HG03097 (cell line): ENCODE results near the gene CTAGE15.
"Not testable (repeated sequence)": the region's sequence is repeated elsewhere in the genome, so short reads cannot be mapped to it uniquely, and the experiment has no call there.

Experiments
- ATAC-seq: cut with Tn5 transposase; IDR thresholded peaks from one replicate; pipeline ENCODE4 v1.9.1; 2021; ENCODE audit not compliant: unreplicated experiment, low FRiP score

Gene CTAGE15, protein sequence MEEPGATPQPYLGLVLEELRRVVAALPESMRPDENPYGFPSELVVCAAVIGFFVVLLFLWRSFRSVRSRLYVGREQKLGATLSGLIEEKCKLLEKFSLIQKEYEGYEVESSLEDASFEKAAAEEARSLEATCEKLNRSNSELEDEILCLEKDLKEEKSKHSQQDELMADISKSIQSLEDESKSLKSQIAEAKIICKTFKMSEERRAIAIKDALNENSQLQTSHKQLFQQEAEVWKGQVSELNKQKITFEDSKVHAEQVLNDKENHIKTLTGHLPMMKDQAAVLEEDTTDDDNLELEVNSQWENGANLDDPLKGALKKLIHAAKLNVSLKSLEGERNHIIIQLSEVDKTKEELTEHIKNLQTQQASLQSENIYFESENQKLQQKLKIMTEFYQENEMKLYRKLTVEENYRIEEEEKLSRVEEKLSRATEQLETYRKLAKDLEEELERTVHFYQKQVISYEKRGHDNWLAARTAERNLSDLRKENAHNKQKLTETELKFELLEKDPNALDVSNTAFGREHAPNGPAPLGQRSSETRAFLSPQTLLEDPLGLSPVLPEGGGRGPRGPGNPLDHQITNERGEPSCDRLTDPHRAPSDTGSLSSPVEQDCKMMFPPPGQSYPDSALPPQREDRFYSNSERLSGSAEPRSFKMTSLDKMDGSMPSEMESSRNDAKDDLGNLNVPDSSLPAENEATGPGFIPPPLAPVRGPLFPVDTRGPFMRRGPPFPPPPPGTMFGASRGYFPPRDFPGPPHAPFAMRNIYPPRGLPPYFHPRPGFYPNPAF

DNA sequence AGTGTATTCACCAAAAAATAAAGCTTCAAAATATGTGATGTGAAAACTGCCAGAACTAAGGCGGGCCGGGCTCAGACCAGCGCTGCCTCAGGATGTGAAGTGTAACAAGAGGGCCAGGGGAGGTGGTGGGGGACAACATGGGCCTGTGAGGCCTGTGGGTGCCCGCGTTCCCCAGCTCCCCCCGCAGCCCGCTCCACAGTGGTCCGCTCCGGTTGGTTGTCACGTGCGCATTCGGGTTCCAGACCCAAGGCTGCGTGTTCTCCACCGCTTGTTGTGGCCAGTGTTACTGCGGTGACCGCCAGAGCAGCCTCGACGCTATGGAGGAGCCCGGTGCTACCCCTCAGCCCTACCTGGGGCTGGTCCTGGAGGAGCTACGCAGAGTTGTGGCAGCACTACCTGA is at the start of gene CTAGE15:
Gene CTAGE15, plus strand, starts transcription at position 301 of the 400 bp plus-strand sequence. Its CDS starts 17 bp downstream, at position 318.
- not testable (repeated sequence) for ATAC-seq

DNA sequence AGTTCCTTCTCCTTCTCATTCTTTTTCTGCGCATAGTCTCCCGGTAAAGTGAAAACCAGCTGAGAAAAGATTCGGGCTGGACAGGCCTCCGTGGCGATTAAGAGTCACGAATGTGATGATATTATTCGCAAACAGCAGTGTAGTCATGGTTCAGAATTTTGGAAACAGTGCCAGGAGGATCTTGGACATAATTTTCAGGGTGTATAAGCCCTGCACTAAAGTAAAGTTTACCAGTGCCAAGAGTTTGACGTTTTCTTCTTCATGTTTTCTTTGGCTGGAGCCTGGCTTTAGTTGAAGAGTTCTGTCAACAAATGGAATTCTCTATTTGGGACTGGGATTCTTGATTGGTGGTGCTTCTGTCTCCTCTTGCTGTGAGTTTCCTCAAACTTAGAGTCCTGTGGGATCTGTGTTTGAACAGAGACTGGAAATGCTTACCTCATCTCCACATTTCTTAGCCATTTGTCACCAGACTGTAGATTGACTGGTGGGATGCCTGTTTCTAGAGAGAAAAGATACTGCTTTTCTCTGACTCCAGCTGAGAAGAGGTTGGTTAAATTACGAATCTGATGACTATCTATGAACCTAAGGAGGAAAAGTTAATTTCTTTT is 49.2 kb upstream of the CTAGE15 start:
- ATAC-seq: not testable (repeated sequence)

DNA sequence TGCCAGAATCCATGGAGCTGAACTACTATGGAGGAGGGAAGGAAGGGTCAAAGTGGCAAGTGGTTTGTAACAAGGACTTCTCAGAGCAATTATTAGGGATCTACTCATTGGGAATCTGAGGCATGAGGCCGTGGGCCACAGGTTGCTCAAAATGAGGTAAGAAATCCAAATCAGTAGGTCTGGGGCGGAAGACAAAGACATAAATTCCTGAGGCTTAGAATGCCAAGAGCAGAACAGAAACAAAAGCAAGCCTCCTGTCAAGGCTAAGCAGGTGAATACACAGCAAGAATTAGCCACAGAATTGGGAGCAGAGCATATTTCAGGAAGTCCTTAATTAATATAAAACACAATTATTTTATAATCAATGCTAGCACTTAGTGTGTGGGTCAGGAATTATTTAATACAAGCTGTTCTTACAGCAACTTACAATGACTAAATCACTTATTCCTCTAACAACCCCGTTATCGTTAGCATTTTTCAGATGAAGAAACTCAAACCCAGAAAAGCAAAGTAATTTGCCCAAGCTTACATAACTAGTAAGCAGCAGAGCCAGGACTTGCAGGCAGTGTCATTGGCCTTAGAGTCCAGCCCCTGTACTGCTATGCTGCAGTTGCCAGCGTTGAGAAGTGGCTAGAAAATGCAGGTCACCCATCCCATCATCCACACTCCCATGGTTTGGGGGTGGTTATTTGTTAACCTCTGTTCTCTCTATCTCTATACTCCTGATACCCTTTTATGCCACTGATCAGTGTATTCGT is 40.3 kb upstream of the CTAGE15 start:
- not testable (repeated sequence) for ATAC-seq

DNA sequence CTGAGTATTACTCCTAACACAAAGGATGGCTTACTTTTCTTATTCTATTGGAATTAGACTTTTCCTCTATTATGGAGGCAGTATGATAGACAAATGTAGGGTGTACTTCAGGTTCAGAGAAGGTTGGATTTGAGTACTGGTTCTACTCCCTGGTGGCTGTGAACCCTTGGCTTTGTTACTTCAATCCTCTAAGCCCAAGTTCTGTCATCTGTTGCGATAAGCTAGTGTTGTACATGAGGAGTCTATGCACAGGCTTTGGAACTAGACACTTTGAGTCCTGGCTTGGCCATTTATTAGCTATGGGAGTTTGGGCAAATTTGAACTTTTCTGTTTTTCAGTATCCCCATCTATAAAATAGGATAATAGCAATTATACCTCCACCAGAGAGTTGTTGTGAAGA is 39.7 kb upstream of the CTAGE15 start:
- ATAC-seq: not testable (repeated sequence)

DNA sequence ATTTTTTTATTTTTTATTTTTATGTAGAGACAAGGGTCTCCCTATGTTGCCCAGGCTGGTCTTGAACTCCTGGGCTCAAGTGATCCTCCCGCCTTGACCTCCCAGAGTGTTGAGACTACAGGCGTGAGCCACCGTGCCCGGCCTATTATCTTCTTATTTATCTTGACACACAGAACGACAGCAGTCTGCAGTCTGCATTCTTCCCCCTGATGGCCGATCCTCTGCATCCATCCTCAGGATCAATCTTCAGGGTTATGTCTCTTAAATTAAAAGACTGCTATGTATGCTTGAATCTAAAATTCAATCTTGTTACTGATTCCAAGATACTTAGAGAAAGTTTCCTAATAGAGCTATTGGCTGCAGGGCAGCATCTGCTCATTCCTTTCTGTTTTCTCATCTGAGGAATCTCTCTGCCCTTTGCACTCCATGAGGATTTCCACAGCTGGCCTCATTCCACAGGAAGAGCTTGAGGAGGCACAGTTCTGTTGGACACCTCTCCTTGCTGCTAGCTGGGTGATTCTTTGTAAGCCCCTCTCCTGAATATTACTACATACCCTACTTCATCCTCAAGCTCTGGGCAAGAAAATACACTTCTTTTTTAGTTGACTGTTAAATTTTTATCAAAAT is 38.3 kb upstream of the CTAGE15 start:
- not testable (repeated sequence) for ATAC-seq

DNA sequence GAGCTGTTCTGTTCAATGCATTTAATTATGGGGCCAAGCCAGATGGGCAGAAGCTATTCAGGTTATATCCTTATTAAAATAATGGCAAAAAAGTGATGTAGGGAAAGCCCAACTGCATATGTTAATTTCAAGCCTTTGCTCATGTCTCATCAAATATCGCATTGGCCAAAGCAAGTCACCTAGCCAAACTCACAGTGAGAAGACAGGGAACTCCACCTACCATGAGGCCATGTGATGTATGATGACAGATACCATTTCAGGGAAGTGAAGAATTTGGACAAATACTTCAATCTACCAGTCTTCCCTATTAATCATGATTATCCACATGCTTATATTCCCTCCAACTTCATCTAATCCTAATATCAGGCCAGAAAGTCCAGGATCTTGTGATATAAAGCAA is 35.2 kb upstream of the CTAGE15 start:
- ATAC-seq: not testable (repeated sequence)

DNA sequence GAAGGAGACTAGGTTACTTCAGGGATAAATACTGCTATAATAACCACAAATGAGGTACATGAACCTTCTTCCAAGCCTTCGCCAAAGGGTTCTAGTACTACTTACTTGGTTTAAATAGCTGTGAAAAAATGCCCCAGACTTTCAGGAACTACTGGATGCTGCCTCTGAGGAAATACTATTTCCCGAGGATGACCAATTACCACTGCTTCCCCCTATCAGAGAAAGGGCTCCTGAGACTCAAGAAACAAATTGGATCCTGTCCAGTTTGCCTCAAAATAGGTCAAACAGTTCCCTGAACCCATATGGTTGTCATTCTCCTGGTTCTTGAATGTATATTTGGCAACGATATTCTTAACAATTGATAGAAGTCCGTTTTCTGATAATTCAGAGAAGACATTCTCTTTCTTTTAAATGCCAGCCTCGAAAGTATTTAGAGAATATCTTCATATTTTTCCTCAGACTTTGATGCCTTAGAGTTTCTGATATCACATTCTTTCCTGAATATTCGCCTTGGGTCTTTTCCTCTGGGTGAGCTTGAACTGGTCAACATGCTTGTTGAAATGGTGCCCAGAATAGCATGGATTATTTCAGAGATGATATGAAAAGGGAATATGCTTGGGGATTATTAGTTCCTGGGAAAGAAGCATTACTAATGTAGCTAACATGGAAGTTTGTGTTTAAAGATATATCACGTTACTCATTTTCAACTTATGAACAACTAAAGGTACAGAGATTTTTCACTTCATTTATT is 28.1 kb upstream of the CTAGE15 start:
- ATAC-seq: not testable (repeated sequence)

DNA sequence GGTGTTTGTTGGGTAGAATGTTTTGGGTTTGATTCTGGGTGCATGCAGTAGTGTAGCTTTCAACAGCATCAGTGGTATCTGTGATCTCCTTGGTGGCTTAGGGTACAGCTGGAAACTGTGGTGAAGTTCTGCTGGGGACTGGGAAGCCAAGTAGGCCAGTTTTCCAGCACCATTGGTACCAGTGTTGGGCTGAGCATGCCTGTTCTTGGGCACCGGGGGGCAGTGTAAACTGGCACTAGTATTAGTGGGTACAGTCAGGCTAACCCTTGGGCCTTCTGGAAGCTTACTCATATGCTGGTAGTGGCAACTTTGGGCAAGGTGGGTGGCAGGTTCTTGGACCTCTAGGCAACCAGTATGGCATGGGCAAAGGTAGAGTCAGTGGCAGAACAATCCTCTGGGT is 15.6 kb upstream of the CTAGE15 start:
- not testable (repeated sequence) for ATAC-seq

DNA sequence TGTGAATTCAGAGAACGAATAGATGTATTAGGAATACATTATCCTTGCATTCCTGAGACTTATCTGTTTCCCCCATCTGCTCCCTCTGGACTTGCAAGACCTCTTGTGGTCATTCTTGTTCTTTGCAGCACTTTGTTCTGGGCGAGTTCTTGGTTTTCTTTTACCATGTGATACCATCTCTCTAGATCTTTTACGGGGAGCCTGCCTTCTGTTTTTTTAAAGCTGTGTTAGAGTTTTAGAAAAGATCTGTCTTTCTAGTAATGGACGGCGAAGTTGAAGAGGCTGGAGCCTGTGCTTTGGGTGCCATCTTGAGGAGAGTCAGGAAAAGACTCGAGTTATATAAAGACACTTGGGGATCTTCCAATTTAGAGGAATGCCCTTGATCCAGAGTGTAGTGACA is 8.3 kb upstream of the CTAGE15 start:
- ATAC-seq: not testable (repeated sequence)

DNA sequence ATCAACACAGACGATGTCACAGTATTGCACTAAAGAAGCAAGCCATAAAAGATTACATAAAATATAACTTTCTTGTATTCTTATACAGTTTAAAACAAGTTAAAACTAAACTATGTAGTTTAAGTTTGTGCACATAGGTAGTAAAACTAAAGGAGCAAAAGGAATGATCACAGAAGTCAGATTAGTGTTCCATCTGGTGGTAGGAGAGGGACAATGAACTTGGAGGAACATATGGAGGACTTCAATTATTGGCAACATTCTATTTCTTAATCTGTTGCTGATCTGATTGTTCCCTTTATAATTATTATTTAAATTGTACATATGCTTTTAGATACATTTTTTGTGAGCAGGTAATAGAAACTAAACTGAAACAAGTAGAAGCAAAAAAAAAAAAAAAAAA is 5.6 kb upstream of the CTAGE15 start:
- not testable (repeated sequence) for ATAC-seq

DNA sequence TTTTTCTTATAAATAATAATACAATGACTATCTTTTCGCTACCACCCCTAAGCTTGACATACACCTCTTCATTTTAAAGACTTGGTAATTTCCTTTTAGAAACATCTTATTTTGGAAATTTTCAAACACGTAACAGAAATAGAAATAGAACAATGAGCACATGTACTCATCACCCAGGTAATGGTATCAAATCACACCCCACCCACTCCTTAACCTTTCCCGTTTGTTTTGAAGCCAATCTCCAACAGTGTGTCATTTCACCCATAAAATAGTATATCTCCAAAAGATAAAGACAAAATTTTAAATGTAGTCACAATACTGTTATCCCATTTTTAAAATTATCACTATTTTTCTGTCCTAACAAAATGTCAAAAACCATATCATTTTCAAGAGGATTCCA is 16.6 kb downstream of the CTAGE15 start:
- ATAC-seq: not testable (repeated sequence)

DNA sequence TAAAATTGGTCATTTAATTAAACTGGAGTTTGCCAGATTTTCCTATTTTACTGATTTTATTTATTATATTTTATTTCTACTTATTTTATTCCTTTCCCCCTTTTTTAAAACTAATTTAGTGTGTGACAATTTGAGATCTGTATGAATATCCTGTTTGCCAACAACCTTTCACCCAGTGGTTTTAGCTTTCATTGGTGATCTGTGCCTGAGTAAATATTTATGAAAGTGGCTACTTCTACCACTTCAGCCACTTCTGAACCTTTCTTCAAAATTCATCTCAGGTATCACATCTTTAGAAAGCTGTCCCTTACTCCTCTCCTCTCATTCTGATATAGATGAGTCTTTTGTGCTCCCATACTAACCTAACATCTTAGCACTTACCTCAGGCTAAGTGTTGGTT is 18.3 kb downstream of the CTAGE15 start:
- ATAC-seq: not testable (repeated sequence)

DNA sequence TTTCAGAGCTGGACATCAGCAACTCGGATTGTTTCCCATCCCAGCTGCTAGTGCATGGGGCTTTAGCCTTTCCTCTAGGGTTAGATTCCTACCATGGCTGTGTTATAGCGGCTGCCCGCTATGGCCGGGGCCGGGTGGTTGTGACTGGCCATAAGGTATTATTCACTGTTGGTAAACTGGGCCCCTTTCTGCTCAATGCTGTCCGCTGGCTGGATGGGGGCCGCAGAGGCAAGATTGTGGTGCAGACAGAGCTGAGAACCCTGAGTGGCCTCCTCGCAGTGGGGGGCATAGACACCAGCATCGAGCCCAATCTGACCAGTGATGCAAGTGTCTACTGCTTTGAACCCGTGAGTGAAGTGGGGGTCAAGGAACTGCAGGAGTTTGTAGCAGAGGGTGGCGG is 26.5 kb downstream of the CTAGE15 start:
- ATAC-seq: not testable (repeated sequence)

DNA sequence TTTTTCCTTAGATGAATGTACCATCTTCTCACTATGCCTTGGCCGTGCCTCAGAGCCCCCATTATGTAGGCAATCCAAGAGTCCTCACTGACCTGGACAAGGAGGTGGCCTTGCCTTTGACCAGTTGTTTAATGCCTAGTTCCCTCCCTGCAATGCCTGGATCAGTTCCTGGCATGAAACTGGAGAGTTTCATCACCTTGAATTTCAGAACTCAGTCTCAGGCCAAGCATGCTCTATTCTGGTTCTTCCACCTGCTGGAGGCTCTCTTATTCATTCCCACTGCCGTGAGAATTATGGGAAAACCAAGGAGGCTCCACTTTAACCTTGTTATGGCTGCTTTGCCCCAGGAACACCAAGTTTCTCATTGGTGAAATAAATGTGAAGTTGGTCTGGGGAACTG is 31.9 kb downstream of the CTAGE15 start:
- ATAC-seq: not testable (repeated sequence)

DNA sequence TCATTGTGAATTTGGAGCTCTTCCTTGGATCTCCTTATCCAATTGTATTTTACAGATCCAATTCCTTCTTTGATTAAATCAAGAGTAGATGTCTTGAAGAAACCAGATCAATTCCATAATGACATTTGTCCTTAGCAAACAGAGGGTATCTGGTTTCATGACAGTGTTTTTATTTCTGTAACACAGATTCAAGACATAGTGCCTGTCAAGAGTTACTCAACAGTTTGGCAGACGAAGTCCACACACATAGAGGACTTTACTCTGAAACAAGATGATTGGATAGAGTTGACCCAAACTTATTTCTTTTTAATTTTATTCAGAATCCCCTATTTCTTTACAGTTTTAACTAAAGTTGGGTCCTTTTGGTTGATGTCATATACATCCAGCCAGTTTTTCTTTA is 34.5 kb downstream of the CTAGE15 start:
- not testable (repeated sequence) for ATAC-seq

DNA sequence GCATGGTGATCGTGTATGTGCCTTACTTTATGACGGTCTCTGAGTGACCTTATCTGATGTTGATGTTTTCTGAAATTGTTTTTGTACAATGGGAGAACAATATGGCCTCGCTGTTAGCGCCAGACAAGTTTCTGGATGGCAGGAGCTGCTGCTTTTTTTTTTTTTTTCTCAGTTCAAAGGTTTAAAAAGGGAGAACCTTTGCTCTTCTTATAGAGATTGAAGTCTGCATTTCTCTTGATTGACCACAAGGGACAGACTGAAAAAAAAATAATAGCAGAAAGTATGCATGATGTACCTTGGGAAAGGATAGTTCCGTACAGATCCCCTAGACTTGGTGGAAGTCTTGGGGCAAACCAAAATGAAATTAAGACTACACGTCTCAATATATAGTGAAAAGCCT is 43.9 kb downstream of the CTAGE15 start:
- ATAC-seq: not testable (repeated sequence)

DNA sequence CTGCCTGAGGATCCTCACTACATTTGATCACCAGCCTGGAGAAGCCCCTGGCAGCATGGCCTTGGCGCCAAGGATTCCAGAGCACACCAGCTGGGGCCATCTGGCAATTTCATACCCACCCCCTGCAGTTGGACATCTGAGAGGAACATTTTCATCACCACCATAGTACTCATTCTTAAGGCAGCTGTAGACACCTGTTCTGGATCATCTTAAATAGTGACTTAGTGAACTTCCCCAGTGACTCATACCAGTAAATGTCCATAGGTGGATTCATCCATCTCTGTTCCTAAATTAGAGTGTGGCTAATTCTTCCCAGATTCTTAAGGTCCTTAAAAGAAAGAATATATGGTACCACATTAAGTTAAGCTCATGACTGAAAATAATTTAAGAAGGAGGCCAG is 45.6 kb downstream of the CTAGE15 start:
- ATAC-seq: not testable (repeated sequence)

DNA sequence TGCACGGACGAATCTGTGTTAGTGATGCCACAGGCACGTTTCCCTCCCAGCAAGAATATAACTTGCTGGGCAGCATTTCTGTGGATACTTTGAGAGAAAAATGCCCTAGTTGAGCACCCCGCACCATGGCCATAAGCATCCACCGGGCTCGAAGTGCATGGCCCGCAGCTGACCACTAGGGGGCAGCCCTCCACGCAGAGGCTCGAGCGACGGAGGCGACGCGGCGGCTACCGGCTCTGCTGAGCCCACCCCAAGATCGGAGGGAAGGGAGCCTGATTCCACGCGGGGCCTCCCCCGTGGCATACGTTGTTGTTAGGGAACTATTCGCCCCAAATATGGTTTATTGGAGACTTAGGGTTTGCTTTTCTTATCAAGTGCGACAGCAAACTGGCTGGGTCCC is 48.5 kb downstream of the CTAGE15 start:
- ATAC-seq: peak; percentile 32

DNA sequence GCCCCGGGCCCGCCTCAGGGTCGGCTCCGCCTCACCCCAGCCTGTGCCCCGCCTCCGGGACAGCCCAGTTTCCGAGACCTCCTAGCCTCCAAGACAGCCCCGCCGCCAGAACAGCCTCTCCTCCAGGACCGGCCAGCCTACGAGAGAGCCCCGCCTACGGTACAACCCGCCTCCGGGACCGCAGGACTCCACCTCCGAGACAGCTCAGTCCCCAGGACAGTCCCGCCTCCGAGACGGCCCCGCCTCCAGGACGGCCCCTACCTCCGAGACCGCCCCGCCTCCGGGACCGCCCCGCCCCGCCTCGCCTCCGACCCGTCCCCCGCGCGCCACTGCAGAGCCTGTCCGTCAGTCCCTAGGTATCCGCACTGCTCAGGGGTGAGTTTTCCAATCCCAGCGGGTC is 49.0 kb downstream of the CTAGE15 start, which contains the start of gene TCAF2:
Gene TCAF2, plus strand, starts transcription at position 329 of the 400 bp plus-strand sequence.
- ATAC-seq: peak; percentile 92
